HG03571 (cell line): ENCODE data around the gene ANKRD10.

Source experiments
- ATAC-seq: cut with Tn5 transposase; IDR thresholded peaks from one replicate; pipeline ENCODE4 v1.9.1; 2021; ENCODE audit not compliant: unreplicated experiment

Gene ANKRD10

GRCh38 chr13:110944968-110945927 lies 30.4 kb upstream of the ANKRD10 start:
- no peak for ATAC-seq

GRCh38 chr13:110944121-110944967 lies 29.5 kb upstream of the ANKRD10 start:
- ATAC-seq, result no peak

- ATAC-seq, result peak; percentile 59
These were observed 27.5 kb upstream of the ANKRD10 start for GRCh38 chr13:110942248-110942981.

GRCh38 chr13:110938662-110939421 lies 24.0 kb upstream of the ANKRD10 start:
- no peak for ATAC-seq

GRCh38 chr13:110937511-110938285 lies 22.8 kb upstream of the ANKRD10 start:
- ATAC-seq, result no peak

- ATAC-seq, result no peak
These were observed 21.6 kb upstream of the ANKRD10 start for GRCh38 chr13:110936519-110936918.

GRCh38 chr13:110932588-110932987 lies 17.7 kb upstream of the ANKRD10 start:
- no peak for ATAC-seq

GRCh38 chr13:110929104-110929777 lies 14.4 kb upstream of the ANKRD10 start:
- ATAC-seq, result peak; percentile 62

GRCh38 chr13:110925023-110925612 lies 10.2 kb upstream of the ANKRD10 start:
- no peak for ATAC-seq

- ATAC-seq, result no peak
These were observed 9.7 kb upstream of the ANKRD10 start for GRCh38 chr13:110924639-110924934.

- no peak for ATAC-seq
These were observed 9.1 kb upstream of the ANKRD10 start for GRCh38 chr13:110923777-110924638.

- ATAC-seq, result no peak
These were observed 8.2 kb upstream of the ANKRD10 start for GRCh38 chr13:110923086-110923485.

- ATAC-seq, result no peak
These were observed 7.6 kb upstream of the ANKRD10 start for GRCh38 chr13:110922506-110922905.

- no peak for ATAC-seq
These were observed 6.8 kb upstream of the ANKRD10 start for GRCh38 chr13:110921695-110922094.

- no peak for ATAC-seq
These were observed 6.3 kb upstream of the ANKRD10 start for GRCh38 chr13:110921209-110921608.

- no peak for ATAC-seq
These were observed 5.2 kb upstream of the ANKRD10 start for GRCh38 chr13:110920038-110920437.

GRCh38 chr13:110916301-110917142 lies 1.7 kb upstream of the ANKRD10 start:
- ATAC-seq, result no peak
